Fibroblast of lung (primary cell): ENCODE results near the gene FRS2. TPM values are rescaled to one million over a fixed set of nuclear protein-coding genes. Genes with fewer than 3 reads are reported as not detected.

Experiments
- DNase-seq, 2 donors: peaks; one replicate each; pipeline versions ENCODE4 v3.0.0 to v3.0.0-alpha.2; 2010; ENCODE audit warnings: low read depth in 2 of 2
- H2AFZ ChIP-seq: 2 replicates; pipeline ENCODE4 v1.5.1; 2012; ENCODE audit warnings: low read length, control low read depth, inconsistent platforms
- H3K27ac ChIP-seq: 2 replicates; pipeline ENCODE4 v1.5.1; 2011; ENCODE audit warnings: low read length, control low read depth; ENCODE audit not compliant: insufficient read depth
- H3K27me3 ChIP-seq: 2 replicates; pipeline ENCODE4 v1.5.1; 2011; ENCODE audit warnings: mild to moderate bottlenecking, low read length; ENCODE audit not compliant: control insufficient read depth, insufficient read depth
- H3K36me3 ChIP-seq: 2 replicates; pipeline ENCODE4 v1.5.1; 2011; ENCODE audit warnings: low read length; ENCODE audit not compliant: control insufficient read depth, insufficient read depth
- H3K4me1 ChIP-seq: 2 replicates; pipeline ENCODE4 v1.5.1; 2011; ENCODE audit warnings: low read length; ENCODE audit not compliant: control insufficient read depth, insufficient read depth; ENCODE audit errors: extremely low read depth
- H3K4me2 ChIP-seq: 2 replicates; pipeline ENCODE4 v1.5.1; 2011; ENCODE audit warnings: low read length, control low read depth; ENCODE audit not compliant: insufficient read depth; ENCODE audit errors: extremely low read depth
- H3K4me3 ChIP-seq, 4 experiments: fragments of 200-600 bp in 1 of 4; sonication (generic) in 1 of 4; replicated peaks in 1 of 4; 2 replicates each; pipeline ENCODE4 v1.5.1; 2011 to 2016; ENCODE audit warnings: low read length in 4 of 4, low read depth in 3 of 4, mild to moderate bottlenecking in 3 of 4, control low read depth in 2 of 4, inconsistent platforms in 1 of 4, mixed read lengths in 1 of 4; ENCODE audit not compliant: insufficient read depth in 1 of 4; ENCODE audit errors: control extremely low read depth in 1 of 4
- H3K79me2 ChIP-seq: 2 replicates; pipeline ENCODE4 v1.5.1; 2012; ENCODE audit warnings: mild to moderate bottlenecking, low read length, inconsistent platforms; ENCODE audit not compliant: control insufficient read depth, insufficient read depth
- H3K9ac ChIP-seq: 2 replicates; pipeline ENCODE4 v1.5.1; 2011; ENCODE audit warnings: mild to moderate bottlenecking, low read length, control low read depth; ENCODE audit not compliant: insufficient read depth
- H3K9me3 ChIP-seq: 2 replicates; pipeline ENCODE4 v1.5.1; 2012; ENCODE audit warnings: low read depth, low read length; ENCODE audit not compliant: control insufficient read depth, insufficient read depth
- H4K20me1 ChIP-seq: 2 replicates; pipeline ENCODE4 v1.5.1; 2011; ENCODE audit warnings: low read length; ENCODE audit not compliant: control insufficient read depth, insufficient read depth; ENCODE audit errors: extremely low read depth
- EZH2 ChIP-seq: IDR thresholded peaks from 2 replicates; pipeline ENCODE4 v1.5.1; 2012; ENCODE audit warnings: low read length, control low read depth, mild to moderate bottlenecking; ENCODE audit errors: missing control alignments
- polyA plus RNA-seq, 2 donors: library from polyadenylated mRNA; depleted of rRNA in 1 of 2; stranded (reverse) in 1 of 2; unstranded in 1 of 2; fragments of >200 nt; gene quantifications; 2 replicates each; pipeline ENCODE4 v1.2.1, GENCODE V29; 2011 to 2012; ENCODE audit warnings: missing spikeins in 1 of 2
- total RNA-seq: library from RNA; depleted of rRNA; stranded (reverse); fragments of >200 nt; gene quantifications from 2 replicates; pipeline ENCODE4 v1.2.1, GENCODE V29; 2014
- TF ChIP-seq, protein P1 (sequence below), 2 donors: IDR thresholded peaks in 1 of 2; conservative IDR thresholded peaks in 1 of 2; 1 replicate in 1 of 2; 2 replicates in 1 of 2; pipeline ENCODE4 v1.5.1; 2011 to 2012; ENCODE audit warnings: low read length in 2 of 2, control low read depth in 1 of 2, inconsistent platforms in 1 of 2, low read depth in 1 of 2, mild to moderate bottlenecking in 1 of 2

The FRS2 gene
- total and polyA plus RNA-seq, 2 donors (not counting 1 experiment from before 2014, with no cell fraction given) = 37.1 to 45.9 TPM

DNA sequence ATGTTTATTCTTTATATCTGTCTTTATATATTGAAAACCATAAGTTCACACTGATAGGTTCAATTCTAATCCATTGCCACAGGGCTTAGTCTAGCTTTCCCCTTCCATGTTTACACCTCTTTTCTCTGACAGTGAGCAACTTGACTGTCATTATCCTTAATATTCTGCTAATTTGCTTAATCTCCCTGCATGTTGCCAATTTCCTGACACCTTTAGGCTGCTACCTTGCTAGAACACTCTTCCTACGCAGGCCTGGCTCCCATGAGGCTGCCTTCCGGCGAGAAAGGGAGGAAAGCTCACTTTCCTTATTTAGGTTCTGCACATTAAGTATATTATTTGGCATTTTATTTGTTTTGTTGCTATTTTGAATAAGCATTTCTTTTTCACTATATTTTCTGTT, 12.8 kb upstream of the FRS2 start:
- Histone ChIP-seq H2AFZ (no peak overlapping the region), H3K27me3 (no peaks in the 10 kb centered on the region), H3K4me2 (no peak overlapping the region), H3K27ac (no peak overlapping the region), H3K4me1 (no peaks in the 10 kb centered on the region), H3K36me3 (no peaks in the 10 kb centered on the region), H3K9me3 (no peaks in the 10 kb centered on the region), H3K4me3 (no peak overlapping the region), H4K20me1 (no peaks in the 10 kb centered on the region), H3K9ac (no peak overlapping the region), H3K79me2 (no peaks in the 10 kb centered on the region)
- no peak for DNase-seq
- TF ChIP-seq, protein P1, sequence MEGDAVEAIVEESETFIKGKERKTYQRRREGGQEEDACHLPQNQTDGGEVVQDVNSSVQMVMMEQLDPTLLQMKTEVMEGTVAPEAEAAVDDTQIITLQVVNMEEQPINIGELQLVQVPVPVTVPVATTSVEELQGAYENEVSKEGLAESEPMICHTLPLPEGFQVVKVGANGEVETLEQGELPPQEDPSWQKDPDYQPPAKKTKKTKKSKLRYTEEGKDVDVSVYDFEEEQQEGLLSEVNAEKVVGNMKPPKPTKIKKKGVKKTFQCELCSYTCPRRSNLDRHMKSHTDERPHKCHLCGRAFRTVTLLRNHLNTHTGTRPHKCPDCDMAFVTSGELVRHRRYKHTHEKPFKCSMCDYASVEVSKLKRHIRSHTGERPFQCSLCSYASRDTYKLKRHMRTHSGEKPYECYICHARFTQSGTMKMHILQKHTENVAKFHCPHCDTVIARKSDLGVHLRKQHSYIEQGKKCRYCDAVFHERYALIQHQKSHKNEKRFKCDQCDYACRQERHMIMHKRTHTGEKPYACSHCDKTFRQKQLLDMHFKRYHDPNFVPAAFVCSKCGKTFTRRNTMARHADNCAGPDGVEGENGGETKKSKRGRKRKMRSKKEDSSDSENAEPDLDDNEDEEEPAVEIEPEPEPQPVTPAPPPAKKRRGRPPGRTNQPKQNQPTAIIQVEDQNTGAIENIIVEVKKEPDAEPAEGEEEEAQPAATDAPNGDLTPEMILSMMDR (conservative IDR thresholded peaks at IDR 0.05 in 1 of 2, IDR thresholded peaks at IDR 0.05 in 1 of 2; ENCODE audit: low read depth in 1 of 2, low read length in 2 of 2) = no peak
- TF ChIP-seq EZH2 = no peak

DNA sequence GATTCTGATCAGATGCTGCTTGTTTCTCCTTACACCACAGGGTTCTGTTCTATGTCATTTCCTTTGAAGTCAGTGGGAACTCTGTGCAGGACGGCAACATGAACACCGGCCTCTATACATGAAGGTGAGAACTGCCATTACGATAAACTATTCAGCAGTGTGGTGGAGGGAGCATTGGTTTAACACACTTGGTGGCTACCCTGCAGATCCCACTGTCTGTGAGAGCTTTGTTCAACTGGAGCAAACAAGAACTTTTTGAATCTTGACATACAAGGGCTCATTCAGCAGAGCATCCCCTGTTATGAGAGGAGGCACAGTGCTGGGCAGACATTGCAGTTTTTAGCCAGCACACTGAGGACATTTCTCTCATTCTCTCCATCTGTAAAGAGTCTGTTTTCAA, 10.7 kb upstream of the FRS2 start:
- no peaks in the 10 kb centered on the region for H3K27me3 ChIP-seq
- H3K9ac ChIP-seq = no peak overlapping the region
- no peak overlapping the region for H2AFZ ChIP-seq
- H3K4me1 ChIP-seq = no peaks in the 10 kb centered on the region
- H3K79me2 ChIP-seq = no peaks in the 10 kb centered on the region
- TF ChIP-seq, protein P1 (conservative IDR thresholded peaks at IDR 0.05 in 1 of 2, IDR thresholded peaks at IDR 0.05 in 1 of 2; ENCODE audit: low read depth in 1 of 2, low read length in 2 of 2) = no peak
- no peak overlapping the region for H3K27ac ChIP-seq
- H3K9me3 ChIP-seq = no peaks in the 10 kb centered on the region
- no peak for DNase-seq
- H3K4me3 ChIP-seq = no peak overlapping the region
- no peak overlapping the region for H3K4me2 ChIP-seq
- no peaks in the 10 kb centered on the region for H3K36me3 ChIP-seq
- no peaks in the 10 kb centered on the region for H4K20me1 ChIP-seq

DNA sequence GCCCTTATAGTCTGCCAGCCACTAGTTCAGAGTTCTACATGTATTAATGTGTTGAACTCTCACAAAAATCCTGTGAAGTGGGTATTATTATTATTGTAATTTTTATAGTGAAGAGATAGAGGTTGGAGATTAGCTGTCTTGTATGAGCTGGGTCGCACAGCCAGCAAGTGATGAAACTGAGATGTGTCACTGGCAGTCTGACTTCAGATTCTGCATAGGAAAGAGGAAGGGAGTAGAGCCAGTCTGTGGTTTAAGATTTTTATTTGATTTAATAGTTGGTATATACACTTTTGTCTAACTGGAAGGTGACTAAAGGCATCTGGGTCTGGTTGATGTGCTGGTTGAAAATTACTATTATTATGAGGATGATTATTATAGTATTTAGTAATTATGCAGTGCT, 5.8 kb upstream of the FRS2 start:
- DNase-seq = no peak
- Histone ChIP-seq H3K36me3 (no peaks in the 10 kb centered on the region), H3K79me2 (no peaks in the 10 kb centered on the region), H4K20me1 (no peaks in the 10 kb centered on the region), H2AFZ (no peak overlapping the region), H3K9me3 (no peaks in the 10 kb centered on the region), H3K9ac (no peak overlapping the region), H3K4me3 (no peak overlapping the region), H3K4me2 (no peak overlapping the region), H3K27ac (no peak overlapping the region), H3K27me3 (no peaks in the 10 kb centered on the region), H3K4me1 (peaks cover 3% of the 10 kb centered on the region)
- TF ChIP-seq, protein P1 (conservative IDR thresholded peaks at IDR 0.05 in 1 of 2, IDR thresholded peaks at IDR 0.05 in 1 of 2; ENCODE audit: low read depth in 1 of 2, low read length in 2 of 2) = no peak
- TF ChIP-seq EZH2 = no peak
